Stimulated activated effector memory CD8-positive, alpha-beta T cell treated with anti-CD3 and anti-CD28 coated beads, Interleukin-12 subunit alpha, Interleukin-12 subunit beta, amount 100 ng/mL, for 72 hours (primary cell): ENCODE measurements around the gene METTL22.
A peak's percentile ranks its signal among the peaks of the same experiment; 100 is the strongest.
"Not testable (repeated sequence)": the region's sequence is repeated elsewhere in the genome, so short reads cannot be mapped to it uniquely, and the experiment has no call there.

Experiments used
- ATAC-seq: fragments of 150-1000 bp; cut with Tn5 transposase; 2 replicates; pipeline ENCODE4 v1.10.0; 2021
- DNase-seq, 2 donors: peaks; one replicate each; pipeline ENCODE4 v3.0.0; 2021 to 2022; ENCODE audit warnings: low spot score in 2 of 2
- H3K27ac Mint-ChIP-seq: one replicate; pipeline ENCODE4 v1.8.0; 2022; ENCODE audit warnings: mild to moderate bottlenecking, mixed read lengths
- H3K36me3 Mint-ChIP-seq: one replicate; pipeline ENCODE4 v1.8.0; 2022; ENCODE audit warnings: mild to moderate bottlenecking, mixed read lengths
- H3K4me1 Mint-ChIP-seq: one replicate; pipeline ENCODE4 v1.8.0; 2022; ENCODE audit warnings: mixed read lengths
- H3K4me3 Mint-ChIP-seq: one replicate; pipeline ENCODE4 v1.8.0; 2022; ENCODE audit warnings: mild to moderate bottlenecking, mixed read lengths
- H3K9me3 Mint-ChIP-seq: one replicate; pipeline ENCODE4 v1.8.0; 2022; ENCODE audit warnings: mixed read lengths

METTL22 gene

DNA sequence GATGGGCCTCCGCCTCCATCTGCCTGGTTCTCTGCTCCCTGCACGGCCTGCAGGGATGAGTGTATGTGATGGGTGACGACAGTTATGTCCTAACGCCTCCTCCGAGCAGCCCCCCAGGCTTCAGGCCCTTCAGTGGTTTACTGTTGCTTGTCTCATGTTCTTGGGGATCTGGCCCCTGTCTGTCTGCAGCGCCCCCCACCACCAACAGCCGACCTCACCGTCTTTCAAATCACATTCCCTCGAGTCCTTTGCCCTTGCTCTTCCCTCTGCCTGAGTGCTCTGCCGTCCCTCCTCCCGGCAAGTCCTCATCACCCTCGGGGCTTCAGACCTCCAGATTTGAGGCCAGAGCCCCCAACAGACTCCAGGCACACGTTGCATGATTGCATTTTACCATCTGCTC lies 18.2 kb downstream of the METTL22 start:
- Mint-ChIP-seq H3K9me3 (no peaks in the 10 kb centered on the region), H3K36me3 (peaks cover 92% of the 10 kb centered on the region), H3K27ac (no peak overlapping the region), H3K4me1 (peaks cover 8% of the 10 kb centered on the region), H3K4me3 (no peak overlapping the region)
- DNase-seq (no peak), ATAC-seq (no peak)

DNA sequence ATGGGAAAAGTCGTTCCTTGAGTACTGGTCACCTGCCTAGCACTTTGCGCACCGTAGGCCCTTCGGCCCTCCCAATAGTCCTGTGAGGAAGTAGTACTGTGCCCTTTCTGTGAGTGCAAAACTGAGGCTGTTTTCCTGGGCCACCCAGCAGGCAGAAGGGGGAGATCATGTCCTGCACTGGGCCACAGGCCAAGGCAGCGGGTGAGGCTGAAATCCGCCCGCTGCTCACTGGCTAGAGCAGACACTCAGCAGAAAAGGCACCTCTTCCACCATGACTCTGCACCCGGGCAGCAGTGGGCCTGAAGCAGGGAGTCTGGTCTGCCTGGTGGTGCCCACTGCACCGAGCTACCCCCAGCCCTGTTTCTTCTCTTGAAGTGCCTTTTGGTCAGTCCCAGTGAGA lies 20.2 kb downstream of the METTL22 start:
- Mint-ChIP-seq H3K4me1 (peaks cover 14% of the 10 kb centered on the region), H3K27ac (no peak overlapping the region), H3K36me3 (peaks cover 92% of the 10 kb centered on the region), H3K9me3 (no peaks in the 10 kb centered on the region), H3K4me3 (no peak overlapping the region)
- ATAC-seq: no peak
- no peak for DNase-seq

DNA sequence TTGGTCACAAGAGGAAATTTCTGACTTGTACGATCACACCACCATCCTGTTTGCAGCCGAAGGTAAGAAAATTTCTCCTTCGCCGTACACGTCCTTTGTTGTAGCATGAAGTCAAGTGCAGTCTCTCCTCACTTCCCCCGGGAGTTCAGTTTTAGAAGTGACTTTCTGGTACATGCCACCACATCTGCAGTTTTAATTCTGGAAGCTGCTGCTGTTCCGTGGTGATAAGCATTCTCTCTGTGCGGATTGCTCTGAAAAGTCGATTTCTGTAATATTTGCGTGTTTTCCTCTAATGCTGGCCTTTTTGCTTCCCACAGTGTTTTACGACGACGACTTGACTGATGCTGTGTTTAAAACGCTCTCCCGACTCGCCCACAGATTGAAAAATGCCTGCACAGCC lies 20.6 kb downstream of the METTL22 start:
- DNase-seq: no peak
- peaks cover 92% of the 10 kb centered on the region for H3K36me3 Mint-ChIP-seq
- no peak for ATAC-seq
- no peak overlapping the region for H3K4me3 Mint-ChIP-seq
- peak overlapping the region; percentile 90 for H3K27ac Mint-ChIP-seq
- peaks cover 13% of the 10 kb centered on the region for H3K4me1 Mint-ChIP-seq
- no peaks in the 10 kb centered on the region for H3K9me3 Mint-ChIP-seq

DNA sequence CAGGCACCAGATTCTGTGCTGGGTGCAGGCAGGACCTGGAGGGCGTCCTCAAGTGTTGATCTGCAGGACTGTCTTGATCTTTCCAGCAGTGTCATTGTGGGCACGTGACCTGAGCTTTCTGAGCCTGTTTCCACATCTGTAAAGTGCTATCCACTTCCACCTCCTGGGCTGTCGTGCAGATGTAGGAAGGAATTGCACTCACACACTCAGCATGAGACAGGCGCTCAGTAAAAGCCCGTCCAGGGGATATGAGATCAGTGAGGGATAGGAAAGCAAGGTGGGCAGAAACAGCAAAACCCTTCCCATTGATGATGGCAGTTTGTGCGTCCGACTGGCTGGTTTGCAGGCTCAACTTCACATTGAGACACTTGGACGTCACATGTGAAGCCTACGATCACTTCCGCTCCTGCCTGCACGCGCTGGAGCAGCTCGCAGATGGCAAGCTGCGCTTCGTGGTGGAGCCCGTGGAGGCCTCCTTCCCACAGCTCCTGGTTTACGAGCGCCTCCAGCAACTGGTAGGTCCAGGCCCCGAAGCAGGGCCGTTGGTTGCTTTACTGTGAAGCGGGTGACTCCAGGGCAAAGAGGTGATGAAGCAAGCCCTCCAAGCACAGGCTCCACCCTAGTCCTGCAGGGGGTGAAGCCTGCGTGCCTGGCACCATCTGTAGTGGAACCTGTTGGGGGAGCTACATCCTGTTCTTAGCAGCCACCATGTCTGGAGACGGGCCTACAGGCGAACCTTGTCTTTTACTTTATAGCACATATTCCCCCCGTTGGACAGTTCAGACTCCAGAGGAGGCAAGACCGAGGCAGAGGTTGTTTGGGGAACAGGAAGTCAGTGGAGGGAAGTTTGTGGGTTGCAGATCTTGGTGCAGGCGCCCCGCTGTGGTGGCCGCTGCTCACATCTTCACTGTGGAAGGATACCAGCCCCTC lies 23.0 kb downstream of the METTL22 start:
- Mint-ChIP-seq H3K27ac (peak overlapping the region; percentile 90), H3K4me1 (peaks cover 13% of the 10 kb centered on the region), H3K4me3 (no peak overlapping the region), H3K9me3 (no peaks in the 10 kb centered on the region), H3K36me3 (peaks cover 79% of the 10 kb centered on the region)
- ATAC-seq (peak; percentile 66), DNase-seq (no peak)

DNA sequence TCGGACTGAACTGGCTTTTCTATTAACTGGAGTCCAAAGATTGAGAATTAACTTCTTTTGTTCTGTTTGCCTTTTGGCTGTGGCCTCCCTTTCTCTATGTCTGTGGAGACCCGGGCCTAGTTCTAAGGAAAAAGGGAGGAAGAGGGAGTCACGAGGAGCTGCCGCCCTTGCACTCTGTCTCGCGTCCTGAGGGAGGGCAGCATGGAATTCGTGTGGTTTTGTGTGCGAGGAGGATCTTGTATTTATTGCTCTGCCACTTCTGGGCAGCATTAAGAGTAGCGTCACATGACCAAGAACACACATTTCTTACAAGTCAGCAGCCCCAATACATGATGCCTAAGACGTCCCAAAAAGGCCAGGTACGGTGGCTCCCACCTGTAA lies 23.6 kb downstream of the METTL22 start:
- peaks cover 72% of the 10 kb centered on the region for H3K36me3 Mint-ChIP-seq
- no peaks in the 10 kb centered on the region for H3K9me3 Mint-ChIP-seq
- no peak overlapping the region for H3K4me3 Mint-ChIP-seq
- H3K27ac Mint-ChIP-seq: peak overlapping the region; percentile 90
- peaks cover 13% of the 10 kb centered on the region for H3K4me1 Mint-ChIP-seq
- DNase-seq: no peak
- ATAC-seq: no peak

DNA sequence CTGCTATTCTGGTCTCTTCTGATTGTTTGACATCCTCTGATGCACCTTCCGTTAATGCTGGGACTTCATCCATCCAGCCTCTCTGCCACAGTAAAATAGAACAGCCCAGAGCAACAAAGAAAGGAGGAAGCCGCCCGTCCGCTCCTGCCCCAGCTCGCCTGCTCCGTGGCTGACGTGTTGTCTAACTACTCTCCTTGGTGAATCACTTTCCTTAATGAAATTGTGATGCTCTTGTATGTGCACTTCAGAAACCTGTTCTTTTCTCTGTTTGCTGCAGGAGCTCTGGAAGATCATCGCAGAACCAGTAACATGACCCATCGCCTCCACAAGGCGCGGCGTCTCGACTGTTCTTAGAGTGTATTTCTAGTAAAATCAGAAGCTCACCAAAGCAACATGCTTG lies 24.3 kb downstream of the METTL22 start:
- no peak for ATAC-seq
- peaks cover 72% of the 10 kb centered on the region for H3K36me3 Mint-ChIP-seq
- DNase-seq: no peak
- H3K27ac Mint-ChIP-seq: no peak overlapping the region
- no peaks in the 10 kb centered on the region for H3K9me3 Mint-ChIP-seq
- H3K4me1 Mint-ChIP-seq: peaks cover 13% of the 10 kb centered on the region
- H3K4me3 Mint-ChIP-seq: no peak overlapping the region

DNA sequence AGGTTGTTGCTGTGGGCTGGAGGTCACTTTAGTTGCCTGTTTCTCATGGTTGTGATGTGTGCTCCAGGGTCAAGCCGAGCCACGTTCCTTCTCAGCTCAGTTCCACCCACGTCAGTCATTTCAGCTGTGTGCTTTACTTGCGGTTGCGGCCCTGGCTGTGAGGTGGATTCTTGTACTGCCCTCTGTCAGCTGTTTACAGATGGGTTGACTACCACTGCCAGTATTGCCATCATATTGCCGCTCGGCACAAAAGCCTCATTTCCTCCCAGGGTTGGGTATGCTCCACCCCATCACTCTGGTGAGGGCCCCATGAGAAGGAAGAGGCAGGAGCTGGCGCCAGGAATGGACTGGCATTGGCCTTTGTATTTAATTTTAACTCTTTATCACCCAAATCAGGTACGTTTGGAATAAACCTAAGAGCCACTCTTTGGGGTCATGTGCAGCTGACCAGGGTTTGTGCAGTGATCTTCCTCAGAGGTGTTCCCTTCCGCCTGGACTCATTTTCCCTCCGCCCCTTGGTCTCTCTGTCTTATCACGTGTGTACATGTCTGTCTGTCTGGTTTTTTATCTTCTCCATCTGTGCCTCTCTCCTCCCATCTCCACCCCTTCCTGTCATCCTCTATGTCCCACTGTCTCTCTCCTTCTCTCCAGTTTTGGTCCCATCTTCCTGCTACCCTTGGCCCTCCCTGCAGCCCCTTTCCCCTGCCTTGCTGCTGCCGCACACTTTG lies 25.0 kb downstream of the METTL22 start:
- Mint-ChIP-seq H3K4me3 (no peak overlapping the region), H3K27ac (peak overlapping the region; percentile 69), H3K9me3 (no peaks in the 10 kb centered on the region), H3K4me1 (peaks cover 13% of the 10 kb centered on the region), H3K36me3 (peaks cover 67% of the 10 kb centered on the region)
- ATAC-seq (no peak), DNase-seq (no peak)

DNA sequence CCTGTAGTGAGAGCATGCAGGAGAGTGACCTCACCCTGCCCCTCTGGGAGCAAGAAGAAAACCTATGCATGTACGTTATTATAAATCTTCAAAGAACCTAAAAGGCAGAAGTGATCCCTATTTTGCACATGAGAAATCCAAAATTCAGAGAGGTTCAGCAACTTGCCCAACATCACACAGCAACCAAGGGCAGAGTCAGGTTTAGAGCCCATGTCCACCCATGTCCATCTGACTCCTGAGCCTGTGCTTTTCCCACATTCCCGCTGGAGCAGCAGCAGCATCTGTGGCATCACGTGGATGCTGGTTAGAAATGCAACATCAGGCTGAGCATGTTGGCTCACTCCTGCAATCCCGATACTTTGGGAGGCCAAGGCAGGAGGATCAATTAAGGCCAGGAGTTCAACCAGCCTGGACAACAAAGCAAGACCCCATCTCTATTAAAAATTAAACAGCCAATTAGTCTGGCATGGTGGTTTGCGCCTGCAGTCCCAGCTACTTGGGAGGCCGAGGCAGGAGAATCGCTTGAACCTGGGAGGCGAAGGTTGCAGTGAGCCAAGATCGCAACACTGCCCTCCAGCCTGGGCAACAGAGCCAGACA lies 26.3 kb downstream of the METTL22 start:
- no peak overlapping the region for H3K4me3 Mint-ChIP-seq

DNA sequence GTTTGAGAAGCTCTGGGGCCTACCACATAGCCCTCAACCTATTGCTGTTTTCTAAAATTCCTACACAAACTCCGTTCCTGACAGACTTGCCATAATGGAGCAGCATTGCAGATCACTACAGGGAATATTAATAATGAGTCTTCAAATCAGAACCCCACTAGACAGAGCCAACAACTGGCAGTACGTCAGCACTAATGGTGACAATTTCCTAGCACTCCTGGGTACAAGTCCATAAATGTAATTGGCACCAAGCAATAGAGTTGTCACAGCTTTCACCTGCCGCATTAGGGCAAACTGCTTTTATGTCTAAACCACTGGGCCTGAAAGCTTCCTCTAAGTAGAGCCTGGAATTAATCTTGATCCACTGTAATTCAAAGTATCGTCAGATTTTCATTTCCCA lies 27.4 kb downstream of the METTL22 start:
- Mint-ChIP-seq H3K9me3 (no peaks in the 10 kb centered on the region), H3K36me3 (peaks cover 43% of the 10 kb centered on the region), H3K4me3 (no peak overlapping the region), H3K4me1 (peaks cover 13% of the 10 kb centered on the region), H3K27ac (no peak overlapping the region)
- DNase-seq: no peak
- no peak for ATAC-seq

More for the DNA sequence above, 26.3 kb downstream of the METTL22 start:
- peaks cover 53% of the 10 kb centered on the region for H3K36me3 Mint-ChIP-seq
- DNase-seq (no peak), ATAC-seq (no peak)
- H3K9me3 Mint-ChIP-seq: no peaks in the 10 kb centered on the region
- no peak overlapping the region for H3K27ac Mint-ChIP-seq
- H3K4me1 Mint-ChIP-seq: peaks cover 13% of the 10 kb centered on the region

DNA sequence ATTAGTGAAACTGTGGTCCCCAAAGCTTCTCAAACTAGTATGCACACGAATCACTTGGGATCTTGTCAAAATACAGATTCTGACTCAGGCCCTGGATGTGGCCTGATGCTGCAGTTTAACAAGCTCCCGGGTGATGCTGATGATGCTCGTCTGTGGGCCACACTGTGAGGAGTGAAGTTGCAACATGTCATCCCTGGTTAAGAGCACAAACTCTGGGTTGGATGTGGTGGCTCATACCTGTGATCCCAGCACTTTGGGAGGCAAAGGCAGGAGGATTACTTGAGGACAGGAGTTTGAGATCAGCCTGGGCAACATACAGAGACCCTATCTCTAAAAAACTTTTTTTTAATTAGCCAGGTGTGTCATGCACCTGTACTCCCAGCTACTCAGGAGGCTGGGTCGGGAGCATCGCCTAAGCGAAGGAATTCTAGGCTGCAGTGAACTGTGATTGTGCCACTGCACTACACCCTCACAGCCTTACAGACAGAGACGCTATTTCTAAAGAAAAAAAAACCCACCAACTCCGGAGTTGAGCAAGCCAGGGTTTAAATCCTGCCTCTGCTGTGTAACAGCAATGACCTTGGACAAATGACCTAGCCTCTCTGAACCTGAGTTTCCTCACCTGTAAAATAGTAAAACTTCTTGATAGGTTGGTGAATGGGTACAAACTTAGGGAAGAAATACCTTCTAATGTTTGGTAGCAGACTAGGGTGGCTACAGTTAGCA lies 28.5 kb downstream of the METTL22 start:
- ATAC-seq: no peak
- Mint-ChIP-seq H3K27ac (no peak overlapping the region), H3K36me3 (peaks cover 32% of the 10 kb centered on the region), H3K4me1 (peaks cover 14% of the 10 kb centered on the region), H3K9me3 (no peaks in the 10 kb centered on the region), H3K4me3 (no peak overlapping the region)
- DNase-seq: no peak

DNA sequence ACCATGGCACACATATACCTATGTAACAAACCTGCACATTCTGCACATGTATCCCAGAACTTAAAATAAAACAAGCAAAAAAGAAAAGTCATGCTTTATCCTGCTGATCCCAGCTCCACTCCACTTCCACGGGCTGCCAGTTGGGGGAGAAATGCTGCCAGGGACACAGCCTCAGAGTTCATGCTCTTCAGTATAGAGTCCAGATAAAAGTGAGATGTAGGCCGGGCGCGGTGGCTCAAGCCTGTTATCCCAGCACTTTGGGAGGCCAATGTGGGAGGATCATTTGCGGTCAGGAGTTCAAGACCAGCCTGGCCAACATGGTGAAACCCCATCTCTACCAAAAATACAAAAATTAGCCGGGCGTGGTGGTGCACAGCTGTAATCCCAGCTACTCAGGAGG lies 30.5 kb downstream of the METTL22 start:
- H3K9me3 Mint-ChIP-seq, ATAC-seq, DNase-seq, H3K4me3 Mint-ChIP-seq, H3K27ac Mint-ChIP-seq: not testable (repeated sequence)
- Mint-ChIP-seq H3K4me1 (peaks cover 13% of the 10 kb centered on the region), H3K36me3 (peaks cover 12% of the 10 kb centered on the region)

DNA sequence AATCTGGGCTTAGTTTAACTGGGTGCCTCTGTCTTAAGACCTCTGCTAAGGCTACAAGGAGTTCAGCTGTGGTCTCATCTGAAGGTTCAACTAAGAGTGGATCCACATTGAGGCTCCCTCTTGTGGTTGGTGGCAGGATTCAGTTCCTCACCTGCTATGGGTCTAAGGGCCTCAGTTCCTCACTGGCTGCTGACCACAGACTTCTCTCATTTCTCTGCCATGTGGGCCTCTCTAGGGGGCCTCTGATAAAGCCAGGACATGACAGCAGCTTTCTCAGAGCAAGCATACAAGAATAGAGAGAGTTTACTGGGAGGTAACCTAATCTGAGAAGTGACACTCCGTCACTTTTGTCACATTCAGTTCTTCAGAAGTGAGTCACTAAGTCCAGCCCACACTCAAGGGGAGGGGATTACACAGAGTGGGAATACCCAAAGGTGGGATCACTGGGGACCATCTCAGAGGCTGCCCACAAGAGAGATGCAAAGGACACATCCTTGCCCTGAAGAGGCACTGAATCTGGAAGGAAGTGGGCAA lies 33.8 kb downstream of the METTL22 start:
- no peaks in the 10 kb centered on the region for H3K9me3 Mint-ChIP-seq
- peaks cover 13% of the 10 kb centered on the region for H3K4me1 Mint-ChIP-seq
- peak overlapping the region; percentile 72 for H3K27ac Mint-ChIP-seq
- no peaks in the 10 kb centered on the region for H3K36me3 Mint-ChIP-seq
- ATAC-seq (peak; percentile 97), DNase-seq (peak; percentile 21 to 71)
- no peak overlapping the region for H3K4me3 Mint-ChIP-seq

DNA sequence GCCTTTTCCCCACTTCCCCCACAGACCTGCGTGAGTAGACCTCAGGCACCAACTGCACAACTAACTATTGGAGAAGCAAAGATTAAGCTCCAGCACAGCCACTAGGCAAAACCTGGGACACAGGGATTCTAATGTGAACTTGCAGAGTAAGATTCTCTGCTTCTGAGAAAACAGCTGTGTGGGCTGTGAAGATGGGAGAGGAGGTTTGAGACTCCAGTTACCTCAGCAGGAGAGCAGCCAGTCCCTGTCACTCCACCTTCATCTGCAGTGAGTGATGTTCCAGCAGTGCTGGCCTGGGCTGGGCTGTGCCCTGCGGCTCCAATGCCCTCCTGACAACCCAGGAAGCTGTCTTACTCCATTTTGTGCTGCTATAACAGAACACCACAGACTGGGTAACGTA lies 34.9 kb downstream of the METTL22 start:
- Mint-ChIP-seq H3K9me3 (no peaks in the 10 kb centered on the region), H3K36me3 (no peaks in the 10 kb centered on the region), H3K4me3 (no peak overlapping the region), H3K27ac (peak overlapping the region; percentile 72), H3K4me1 (peaks cover 13% of the 10 kb centered on the region)
- DNase-seq (no peak), ATAC-seq (no peak)

DNA sequence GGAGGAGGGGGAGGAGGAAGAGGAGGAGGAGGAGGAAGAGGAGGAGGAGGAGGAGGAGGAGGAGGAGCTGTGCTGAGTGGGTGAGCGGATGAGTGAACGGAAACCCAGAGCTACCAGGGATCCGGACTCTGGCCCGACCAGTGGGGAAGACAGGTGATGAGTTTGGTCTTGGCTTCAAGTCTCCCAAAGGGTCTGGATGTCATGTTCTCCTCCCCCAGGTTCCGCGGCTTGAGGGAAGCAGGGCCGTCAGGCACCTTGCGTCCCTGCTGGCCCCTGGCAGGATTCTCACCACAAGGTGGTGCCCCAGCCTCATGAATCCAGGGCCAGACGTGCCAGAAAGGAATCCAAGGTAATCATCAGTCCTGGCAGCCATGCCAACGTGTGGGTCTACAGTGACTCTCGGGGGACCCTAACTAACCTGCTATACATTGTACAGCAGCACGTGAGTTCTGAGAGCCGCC lies 39.4 kb downstream of the METTL22 start:
- ATAC-seq (peak; percentile 59), DNase-seq (peak in 1 of 2 donors; percentile 15)
- Mint-ChIP-seq H3K27ac (no peak overlapping the region), H3K4me1 (no peaks in the 10 kb centered on the region), H3K36me3 (peaks cover 9% of the 10 kb centered on the region), H3K4me3 (no peak overlapping the region), H3K9me3 (no peaks in the 10 kb centered on the region)

DNA sequence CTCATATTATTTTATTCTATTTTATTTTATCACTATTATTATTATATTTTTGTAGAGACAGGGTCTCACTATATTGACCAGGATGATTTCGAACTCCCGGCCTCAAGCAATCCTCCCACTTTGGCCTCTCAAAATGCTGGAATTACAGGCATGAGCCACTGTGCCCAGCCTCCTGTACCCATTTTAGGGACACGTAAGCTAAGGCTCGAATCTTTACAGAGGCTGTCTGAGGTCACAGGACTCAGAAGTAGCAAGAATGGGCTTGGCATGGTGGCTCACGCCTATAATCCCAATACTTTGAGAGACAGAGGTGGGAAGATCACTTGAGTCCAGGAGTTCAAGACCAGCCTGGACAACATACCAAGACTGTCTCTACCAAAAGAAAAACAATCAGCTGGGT lies 40.2 kb downstream of the METTL22 start:
- Mint-ChIP-seq H3K36me3 (peaks cover 9% of the 10 kb centered on the region), H3K4me1 (no peaks in the 10 kb centered on the region), H3K4me3 (no peak overlapping the region), H3K27ac (no peak overlapping the region), H3K9me3 (no peaks in the 10 kb centered on the region)
- ATAC-seq (no peak), DNase-seq (no peak)
